HepG2 (cell line): ENCODE data around the gene TSPAN9. TPM values are rescaled to one million over a fixed set of nuclear protein-coding genes. Genes with fewer than 3 reads are reported as not detected.

ENCODE experiments used
- ATAC-seq: fragments of 200-7000 bp; cut with Tn5 transposase; 3 replicates; pipeline ENCODE4 v1.9.1; 2020; ENCODE audit warnings: mild to moderate bottlenecking, moderate library complexity
- BruUV-seq: library from RNA; stranded (reverse); fragments of 400-500 nt; replicated peaks from 2 replicates; lab custom pipeline; 2021; lab: Mats Ljungman, UMichigan
- CTCF ChIA-PET: fragments of 300-600 bp; formaldehyde crosslinking; extraction: SDS; loops from one replicate; lab custom pipeline; 2021; ENCODE audit warnings: low total read pairs, inconsistent platforms, low intra/inter-chr PET ratio; lab: Yijun Ruan, JAX
- POLR2A ChIA-PET: fragments of 350-600 bp; sonication (Branson Sonifier 250); formaldehyde crosslinking; loops from one replicate; lab custom pipeline; 2020; ENCODE audit warnings: antibody characterized with exemption, inconsistent platforms; lab: Yijun Ruan, JAX
- DNase-seq: peaks from one replicate; pipeline ENCODE4 v3.0.0-alpha.2; 2015; ENCODE audit warnings: low spot score
- FAIRE-seq: peaks from 3 replicates; lab custom pipeline; 2011; peaks lifted over from hg19 to GRCh38; lab: Jason Lieb, UNC
- H2AFZ ChIP-seq: one replicate; pipeline ENCODE4 v1.6.1; 2011; ENCODE audit warnings: low read length, inconsistent platforms
- H3K27ac ChIP-seq: fragments of 300-600 bp; 3 replicates; pipeline ENCODE4 v1.8.0; 2011; ENCODE audit warnings: mixed run types, mild to moderate bottlenecking, mixed read lengths, low read length, inconsistent platforms; ENCODE audit not compliant: insufficient read depth; ENCODE audit errors: extremely low read length
- H3K27me3 ChIP-seq, 2 experiments: fragments of 200-600 bp in 1 of 2; 2 replicates in 1 of 2; 3 replicates in 1 of 2; pipeline versions ENCODE4 v1.6.0 to v1.8.0; 2011; ENCODE audit warnings: low read length in 2 of 2, mild to moderate bottlenecking in 2 of 2, moderate library complexity in 2 of 2, inconsistent platforms in 1 of 2; ENCODE audit not compliant: insufficient read depth in 2 of 2, control insufficient read depth in 1 of 2
- H3K36me3 ChIP-seq, 2 experiments: fragments of 200-600 bp in 1 of 2; replicated peaks in 1 of 2; 2 replicates in 1 of 2; 3 replicates in 1 of 2; pipeline versions ENCODE4 v1.5.1 to v1.8.0; 2011; ENCODE audit warnings: low read length in 2 of 2, inconsistent platforms in 1 of 2; ENCODE audit not compliant: insufficient read depth in 2 of 2, control insufficient read depth in 1 of 2
- H3K4me1 ChIP-seq: 2 replicates; pipeline ENCODE4 v1.5.1; 2012; ENCODE audit warnings: low read length, inconsistent platforms; ENCODE audit not compliant: insufficient read depth
- H3K4me2 ChIP-seq: 2 replicates; pipeline ENCODE4 v1.6.0; 2011; ENCODE audit warnings: low read depth, low read length, inconsistent platforms
- H3K4me3 ChIP-seq, 3 experiments: fragments of 200-600 bp in 1 of 3; sonication (generic), shearing (Covaris generic) in 1 of 3; replicated peaks in 1 of 3; 2 replicates each; pipeline ENCODE4 v1.5.1; 2011 to 2016; ENCODE audit warnings: low read length in 3 of 3, inconsistent platforms in 2 of 3, low read depth in 2 of 3, mild to moderate bottlenecking in 2 of 3, control low read depth in 1 of 3, mixed read lengths in 1 of 3; ENCODE audit not compliant: insufficient read depth in 1 of 3
- H3K79me2 ChIP-seq: one replicate; pipeline ENCODE4 v1.6.1; 2011; ENCODE audit warnings: low read length, inconsistent platforms; ENCODE audit not compliant: insufficient read depth
- H3K9ac ChIP-seq: 2 replicates; pipeline ENCODE4 v1.6.0; 2011; ENCODE audit warnings: mild to moderate bottlenecking, low read depth, low read length, inconsistent platforms; ENCODE audit not compliant: insufficient read depth
- H3K9me3 ChIP-seq: 2 replicates; pipeline ENCODE4 v1.5.1; 2012; ENCODE audit warnings: mild to moderate bottlenecking, low read length
- H4K20me1 ChIP-seq: 2 replicates; pipeline ENCODE4 v1.6.0; 2011; ENCODE audit warnings: inconsistent platforms, mild to moderate bottlenecking, low read length, moderate library complexity; ENCODE audit not compliant: insufficient read depth
- AGO2 ChIP-seq: fragments of 200-400 bp; formaldehyde crosslinking; optimal IDR thresholded peaks from 2 replicates; pipeline ENCODE3; 2017; ENCODE audit warnings: mild to moderate bottlenecking, low read depth, low read length, moderate library complexity
- ATF6 ChIP-seq: sonication (generic); formaldehyde crosslinking; conservative IDR thresholded peaks from 2 replicates; pipeline ENCODE4 v1.4.0; 2020; ENCODE audit warnings: missing genetic modification reagents
- GABPA ChIP-seq, 2 experiments: IDR thresholded peaks; 2 replicates each; pipeline ENCODE4 v1.6.1; 2011 to 2016; ENCODE audit warnings: low read depth in 2 of 2, low read length in 1 of 2, missing biosample characterization in 1 of 2, missing genetic modification characterization in 1 of 2
- GMEB1 ChIP-seq: sonication (generic); formaldehyde crosslinking; IDR thresholded peaks from 2 replicates; pipeline ENCODE4 v1.5.1; 2020; ENCODE audit warnings: missing genetic modification reagents, mild to moderate bottlenecking, borderline replicate concordance
- IRX3 ChIP-seq: sonication (generic); formaldehyde crosslinking; IDR thresholded peaks from 2 replicates; pipeline ENCODE4 v1.8.1; 2023; ENCODE audit warnings: mild to moderate bottlenecking, low read depth, missing genetic modification reagents, borderline replicate concordance
- MAFK ChIP-seq, 2 experiments: IDR thresholded peaks in 1 of 2; conservative IDR thresholded peaks in 1 of 2; 2 replicates each; pipeline ENCODE4 v1.6.1; 2011; ENCODE audit warnings: improper control_type of control experiment in 2 of 2, low read length in 2 of 2
- MED1 ChIP-seq: sonication (generic); formaldehyde crosslinking; IDR thresholded peaks from 2 replicates; pipeline ENCODE4 v1.4.0; 2020; ENCODE audit warnings: missing genetic modification reagents
- ZBTB3 ChIP-seq: sonication (generic); formaldehyde crosslinking; IDR thresholded peaks from 2 replicates; pipeline ENCODE4 v1.4.0; 2020; ENCODE audit warnings: low read depth, mild to moderate bottlenecking, moderate library complexity, missing genetic modification reagents, borderline replicate concordance
- ZNF430 ChIP-seq: sonication (generic); formaldehyde crosslinking; IDR thresholded peaks from 2 replicates; pipeline ENCODE4 v1.9.0; 2021; ENCODE audit warnings: mild to moderate bottlenecking, missing genetic modification reagents
- ZNF703 ChIP-seq: sonication (generic); formaldehyde crosslinking; IDR thresholded peaks from 2 replicates; pipeline ENCODE4 v1.5.1; 2020; ENCODE audit warnings: missing genetic modification reagents, mild to moderate bottlenecking, moderate library complexity, borderline replicate concordance
- ZNF850 ChIP-seq: sonication (generic); formaldehyde crosslinking; conservative IDR thresholded peaks from 2 replicates; pipeline ENCODE4 v1.9.0; 2021; ENCODE audit warnings: mild to moderate bottlenecking, missing genetic modification reagents
- WGBS: methylation state at CpG from one replicate; pipeline ENCODE4 v1.1.6; 2017; ENCODE audit warnings: low lambda C conversion rate; 5-methylcytosine and 5-hydroxymethylcytosine counted together
- in situ Hi-C: cut with HindIII; loops from 2 replicates; pipeline ENCODE4 v1.10.0; 2017; ENCODE audit warnings: low pct_unique_long_range_greater_than_20kb; ENCODE audit not compliant: extremely low pct_ligation_motif_present
- intact Hi-C: fragments of 100-400 bp; cut with micrococcal nuclease; formaldehyde crosslinking; loops from one replicate; pipeline ENCODE4 v1.10.0; 2022; ENCODE audit not compliant: unreplicated experiment
- polyA plus RNA-seq, 8 experiments: library from polyadenylated mRNA; depleted of rRNA in 3 of 8; stranded (reverse) in 7 of 8; unstranded in 1 of 8; fragments of >200 nt; fragmentation: Illumina TruSeq in 4 of 8; extraction: Trizol in 4 of 8; gene quantifications; 2 replicates each; pipeline versions ENCODE4 v1.2.1 to v1.2.3, GENCODE V29; 2011 to 2016; ENCODE audit warnings: low read depth in 4 of 8, missing spikeins in 1 of 8, mixed read lengths in 1 of 8; ENCODE audit not compliant: insufficient read depth in 1 of 8
- total RNA-seq, 5 experiments: library from RNA; depleted of rRNA; stranded (reverse); fragments of >200 nt; fragmentation: Illumina TruSeq; extraction: Trizol; gene quantifications; 2 replicates each; pipeline ENCODE4 v1.2.3, GENCODE V29; 2016; ENCODE audit warnings: low read depth in 1 of 5
- TF ChIP-seq, protein P1 (sequence below): sonication (generic); formaldehyde crosslinking; IDR thresholded peaks from 2 replicates; pipeline ENCODE4 v1.5.1; 2020; ENCODE audit warnings: mild to moderate bottlenecking, missing genetic modification reagents, moderate library complexity
- TF ChIP-seq, protein P2 (sequence below): sonication (generic); formaldehyde crosslinking; IDR thresholded peaks from 2 replicates; pipeline ENCODE4 v1.5.0; 2020; ENCODE audit warnings: missing genetic modification reagents
- TF ChIP-seq, protein P3 (sequence below): sonication (generic); formaldehyde crosslinking; conservative IDR thresholded peaks from 2 replicates; pipeline ENCODE4 v1.8.0; 2022; ENCODE audit warnings: low read depth, missing genetic modification reagents

TSPAN9 gene
- total and polyA plus RNA-seq, 2 of the 13 experiments (the other 11 are each of a cell fraction or from before 2014, with no cell fraction given), result 18.1 to 42.3 TPM

- ChIA-PET CTCF (interaction anchor here (1.3 kb wide), 1 partner anchor 68 kb away, joined by 8 read pairs; no protein-coding TSS in a partner anchor), POLR2A (no interaction called here)
- Histone ChIP-seq H3K4me1 (no peaks in the 10 kb centered on the region), H3K79me2 (no peaks in the 10 kb centered on the region), H3K36me3 (peaks cover 3 to 6% of the 10 kb centered on the region in 2 experiments; a peak in 2 of 5 replicates), H3K27me3 (no peaks in the 10 kb centered on the region), H2AFZ (no peak overlapping the region), H3K9ac (no peak overlapping the region), H3K9me3 (no peaks in the 10 kb centered on the region), H3K27ac (no peak overlapping the region), H4K20me1 (peaks cover 10% of the 10 kb centered on the region; the same call in 1 of the 2 replicates), H3K4me2 (no peak overlapping the region), H3K4me3 (no peak overlapping the region)
- BruUV-seq, result no TSS peak
- ATAC-seq (no peak), FAIRE-seq (no peak), DNase-seq (no peak)
- no peak for TF ChIP-seq GMEB1 (CRISPR knock-in tag)
- TF ChIP-seq, protein P1, sequence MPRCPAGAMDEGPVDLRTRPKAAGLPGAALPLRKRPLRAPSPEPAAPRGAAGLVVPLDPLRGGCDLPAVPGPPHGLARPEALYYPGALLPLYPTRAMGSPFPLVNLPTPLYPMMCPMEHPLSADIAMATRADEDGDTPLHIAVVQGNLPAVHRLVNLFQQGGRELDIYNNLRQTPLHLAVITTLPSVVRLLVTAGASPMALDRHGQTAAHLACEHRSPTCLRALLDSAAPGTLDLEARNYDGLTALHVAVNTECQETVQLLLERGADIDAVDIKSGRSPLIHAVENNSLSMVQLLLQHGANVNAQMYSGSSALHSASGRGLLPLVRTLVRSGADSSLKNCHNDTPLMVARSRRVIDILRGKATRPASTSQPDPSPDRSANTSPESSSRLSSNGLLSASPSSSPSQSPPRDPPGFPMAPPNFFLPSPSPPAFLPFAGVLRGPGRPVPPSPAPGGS (CRISPR knock-in tag), result no peak
- TF ChIP-seq MED1, result no peak
- TF ChIP-seq, protein P2, sequence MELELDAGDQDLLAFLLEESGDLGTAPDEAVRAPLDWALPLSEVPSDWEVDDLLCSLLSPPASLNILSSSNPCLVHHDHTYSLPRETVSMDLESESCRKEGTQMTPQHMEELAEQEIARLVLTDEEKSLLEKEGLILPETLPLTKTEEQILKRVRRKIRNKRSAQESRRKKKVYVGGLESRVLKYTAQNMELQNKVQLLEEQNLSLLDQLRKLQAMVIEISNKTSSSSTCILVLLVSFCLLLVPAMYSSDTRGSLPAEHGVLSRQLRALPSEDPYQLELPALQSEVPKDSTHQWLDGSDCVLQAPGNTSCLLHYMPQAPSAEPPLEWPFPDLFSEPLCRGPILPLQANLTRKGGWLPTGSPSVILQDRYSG, result no peak
- no peak for TF ChIP-seq MAFK (conservative IDR thresholded peaks at IDR 0.05 in 1 of 2, IDR thresholded peaks at IDR 0.05 in 1 of 2; ENCODE audit: low read length in 2 of 2)
- no peak for TF ChIP-seq AGO2
- TF ChIP-seq IRX3 (CRISPR knock-in tag), result no peak
- TF ChIP-seq ATF6 (CRISPR knock-in tag), result no peak
- TF ChIP-seq GABPA (IDR thresholded peaks at IDR 0.05; ENCODE audit: low read depth, low read length), result no peak
- TF ChIP-seq GABPA (CRISPR knock-in tag; IDR thresholded peaks at IDR 0.05; ENCODE audit: low read depth), result no peak
- TF ChIP-seq ZNF703 (CRISPR knock-in tag), result no peak
- TF ChIP-seq ZNF430 (CRISPR knock-in tag), result no peak
- TF ChIP-seq, protein P3, sequence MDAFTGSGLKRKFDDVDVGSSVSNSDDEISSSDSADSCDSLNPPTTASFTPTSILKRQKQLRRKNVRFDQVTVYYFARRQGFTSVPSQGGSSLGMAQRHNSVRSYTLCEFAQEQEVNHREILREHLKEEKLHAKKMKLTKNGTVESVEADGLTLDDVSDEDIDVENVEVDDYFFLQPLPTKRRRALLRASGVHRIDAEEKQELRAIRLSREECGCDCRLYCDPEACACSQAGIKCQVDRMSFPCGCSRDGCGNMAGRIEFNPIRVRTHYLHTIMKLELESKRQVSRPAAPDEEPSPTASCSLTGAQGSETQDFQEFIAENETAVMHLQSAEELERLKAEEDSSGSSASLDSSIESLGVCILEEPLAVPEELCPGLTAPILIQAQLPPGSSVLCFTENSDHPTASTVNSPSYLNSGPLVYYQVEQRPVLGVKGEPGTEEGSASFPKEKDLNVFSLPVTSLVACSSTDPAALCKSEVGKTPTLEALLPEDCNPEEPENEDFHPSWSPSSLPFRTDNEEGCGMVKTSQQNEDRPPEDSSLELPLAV, result no peak
- TF ChIP-seq ZNF850 (CRISPR knock-in tag), result no peak
- TF ChIP-seq ZBTB3 (CRISPR knock-in tag), result no peak
- 74% methylated on average over 5 of the region's 7 CpGs for WGBS
- intact Hi-C loops (no loop called here), in situ Hi-C loops (no loop called here)
Observed at GRCh38 chr12:3207175-3207574, 130.0 kb downstream of the TSPAN9 start.
